IMR-90 (cell line): ENCODE measurements around the gene CAPNS2. TPM values are rescaled to one million over a fixed set of nuclear protein-coding genes. Genes with fewer than 3 reads are reported as not detected.

ENCODE experiments used
- ATAC-seq: fragments of 200-7000 bp; cut with Tn5 transposase; 2 replicates; pipeline ENCODE4 v1.9.1; 2020; ENCODE audit warnings: low read depth, mild to moderate bottlenecking, moderate library complexity
- BruUV-seq: library from RNA; stranded (reverse); fragments of 400-500 nt; replicated peaks from 2 replicates; lab custom pipeline; 2021; lab: Mats Ljungman, UMichigan
- CTCF ChIA-PET: fragments of 300-600 bp; formaldehyde crosslinking; extraction: SDS; loops from one replicate; lab custom pipeline; 2021; ENCODE audit warnings: antibody characterized with exemption; lab: Yijun Ruan, JAX
- POLR2A ChIA-PET: fragments of 300-600 bp; sonication (Branson Sonifier 250); formaldehyde crosslinking; loops from one replicate; lab custom pipeline; 2022; ENCODE audit warnings: antibody characterized with exemption; ENCODE audit not compliant: unreplicated experiment; lab: Charles Lee
- DNase-seq: peaks from one replicate; pipeline ENCODE4 v3.0.0; 2013
- H2AFZ ChIP-seq: replicated peaks from 2 replicates; pipeline ENCODE3; 2013; ENCODE audit warnings: low read length, mild to moderate bottlenecking; ENCODE audit not compliant: poor library complexity
- H2AK5ac ChIP-seq: 2 replicates; pipeline ENCODE4 v1.6.1; 2013; ENCODE audit warnings: low read depth, low read length, inconsistent platforms
- H2AK9ac ChIP-seq: replicated peaks from 2 replicates; pipeline ENCODE3; 2013; ENCODE audit warnings: mild to moderate bottlenecking, low read depth, low read length, moderate library complexity; ENCODE audit not compliant: poor library complexity
- H2BK120ac ChIP-seq: 2 replicates; pipeline ENCODE4 v1.6.1; 2013; ENCODE audit warnings: low read depth, low read length, inconsistent platforms
- H2BK15ac ChIP-seq: 3 replicates; pipeline ENCODE4 v1.6.1; 2013; ENCODE audit warnings: low read depth, low read length, inconsistent platforms
- H2BK20ac ChIP-seq: 2 replicates; pipeline ENCODE4 v1.6.1; 2013; ENCODE audit warnings: low read depth, mild to moderate bottlenecking, inconsistent platforms, low read length, moderate library complexity
- H2BK5ac ChIP-seq: 2 replicates; pipeline ENCODE4 v1.6.1; 2013; ENCODE audit warnings: mild to moderate bottlenecking, low read depth, low read length, inconsistent platforms; ENCODE audit not compliant: poor library complexity, severe bottlenecking
- H3K14ac ChIP-seq: replicated peaks from 2 replicates; pipeline ENCODE4 v1.6.1; 2013; ENCODE audit warnings: low read depth, low read length, inconsistent platforms
- H3K18ac ChIP-seq: 2 replicates; pipeline ENCODE4 v1.6.1; 2013; ENCODE audit warnings: low read depth, low read length, control low read depth
- H3K23ac ChIP-seq: 2 replicates; pipeline ENCODE4 v1.6.1; 2013; ENCODE audit warnings: low read depth, low read length, inconsistent platforms
- H3K27ac ChIP-seq: 2 replicates; pipeline ENCODE4 v1.5.1; 2013; ENCODE audit warnings: mild to moderate bottlenecking, control low read depth, low read length; ENCODE audit not compliant: insufficient read depth
- H3K27me3 ChIP-seq: 2 replicates; pipeline ENCODE4 v1.6.1; 2013; ENCODE audit warnings: low read length; ENCODE audit not compliant: control insufficient read depth, insufficient read depth
- H3K36me3 ChIP-seq: 2 replicates; pipeline ENCODE4 v1.6.1; 2013; ENCODE audit warnings: low read length, mixed read lengths; ENCODE audit not compliant: control insufficient read depth, insufficient read depth
- H3K4ac ChIP-seq: 2 replicates; pipeline ENCODE4 v1.6.1; 2013; ENCODE audit warnings: low read depth, low read length, inconsistent platforms
- H3K4me1 ChIP-seq: 2 replicates; pipeline ENCODE4 v1.6.1; 2013; ENCODE audit warnings: low read length, mixed read lengths; ENCODE audit not compliant: control insufficient read depth, insufficient read depth
- H3K4me2 ChIP-seq: 2 replicates; pipeline ENCODE4 v1.6.1; 2013; ENCODE audit warnings: low read depth, mild to moderate bottlenecking, control low read depth, low read length, moderate library complexity
- H3K4me3 ChIP-seq: 2 replicates; pipeline ENCODE4 v1.5.1; 2013; ENCODE audit warnings: low read depth, mild to moderate bottlenecking, control low read depth, low read length, moderate library complexity; ENCODE audit not compliant: insufficient read depth
- H3K56ac ChIP-seq: 2 replicates; pipeline ENCODE4 v1.6.1; 2013; ENCODE audit warnings: low read length, inconsistent platforms; ENCODE audit not compliant: insufficient read depth; ENCODE audit errors: extremely low read depth
- H3K79me1 ChIP-seq, 2 experiments: 2 replicates each; pipeline ENCODE4 v1.6.1; 2013; ENCODE audit warnings: low read length in 2 of 2, inconsistent platforms in 1 of 2, low read depth in 1 of 2
- H3K9ac ChIP-seq: 2 replicates; pipeline ENCODE4 v1.6.1; 2013; ENCODE audit warnings: low read depth, low read length, control low read depth
- H3K9me1 ChIP-seq: 2 replicates; pipeline ENCODE4 v1.6.1; 2013; ENCODE audit warnings: low read length, inconsistent platforms; ENCODE audit not compliant: insufficient read depth
- H3K9me3 ChIP-seq: 2 replicates; pipeline ENCODE4 v1.6.1; 2013; ENCODE audit warnings: low read length; ENCODE audit not compliant: control insufficient read depth, insufficient read depth
- H4K20me1 ChIP-seq: 2 replicates; pipeline ENCODE4 v1.6.1; 2013; ENCODE audit warnings: low read length, inconsistent platforms; ENCODE audit not compliant: insufficient read depth
- H4K5ac ChIP-seq: 2 replicates; pipeline ENCODE4 v1.6.1; 2013; ENCODE audit warnings: mild to moderate bottlenecking, low read depth, low read length, control low read depth
- H4K8ac ChIP-seq, 2 experiments: 2 replicates each; pipeline ENCODE4 v1.6.1; 2013; ENCODE audit warnings: low read depth in 2 of 2, low read length in 2 of 2, control low read depth in 1 of 2, inconsistent platforms in 1 of 2
- H4K91ac ChIP-seq: 2 replicates; pipeline ENCODE4 v1.6.1; 2013; ENCODE audit warnings: low read depth, low read length, inconsistent platforms; ENCODE audit not compliant: insufficient read depth
- MAFK ChIP-seq: IDR thresholded peaks from 2 replicates; pipeline ENCODE4 v1.6.1; 2012; ENCODE audit warnings: low read depth, low read length, improper control_type of control experiment
- MAZ ChIP-seq: IDR thresholded peaks from 2 replicates; pipeline ENCODE4 v1.6.1; 2012; ENCODE audit warnings: low read depth, mild to moderate bottlenecking, low read length, improper control_type of control experiment, moderate library complexity, borderline replicate concordance
- WGBS, 2 experiments: methylation state at CpG; one replicate each; pipeline versions ENCODE4 v1.1.5 to v1.1.7; 2013; ENCODE audit warnings: missing lambda C conversion rate in 2 of 2; ENCODE audit not compliant: insufficient read length in 1 of 2; ENCODE audit errors: extremely low coverage in 2 of 2; 5-methylcytosine and 5-hydroxymethylcytosine counted together
- dilution Hi-C: fragments of 300-500 bp; cut with HindIII; formaldehyde crosslinking; loops from one replicate; pipeline ENCODE4 v1.14.3; 2018; ENCODE audit warnings: low sequenced_read_pairs; ENCODE audit not compliant: unreplicated experiment
- in situ Hi-C: fragments of 300-500 bp; cut with MboI; formaldehyde crosslinking; loops from 3 replicates; pipeline ENCODE4 v1.14.3; 2019; ENCODE audit warnings: low sequenced_read_pairs, inconsistent platforms, mixed read lengths
- intact Hi-C: fragments of 100-400 bp; cut with micrococcal nuclease; formaldehyde crosslinking; loops from 2 replicates; pipeline ENCODE4 v1.10.0; 2022
- polyA plus RNA-seq, 3 experiments: library from polyadenylated mRNA; depleted of rRNA; stranded (reverse); fragments of >200 nt; gene quantifications; 2 replicates each; pipeline ENCODE4 v1.2.3, GENCODE V29; 2012; ENCODE audit warnings: low replicate concordance in 1 of 3
- total RNA-seq: library from RNA; depleted of rRNA; stranded (reverse); fragments of >200 nt; gene quantifications from 2 replicates; pipeline ENCODE4 v1.2.3, GENCODE V29; 2012

The CAPNS2 gene
- total and polyA plus RNA-seq, 2 of the 4 experiments (the other 2 are of a cell fraction), result 0.09 to 0.72 TPM

GRCh38 chr16:55568207-55568606, 1.7 kb downstream of the CAPNS2 start:
- Histone ChIP-seq H3K4me3 (no peak overlapping the region), H3K36me3 (no peaks in the 10 kb centered on the region), H3K18ac (peak overlapping the region; percentile 51; the same call in 1 of the 2 replicates), H3K27me3 (no peaks in the 10 kb centered on the region), H3K9ac (no peak overlapping the region), H2BK15ac (no peak overlapping the region), H3K79me1 (no peaks in the 10 kb centered on the region), H2BK120ac (no peak overlapping the region), H4K91ac (no peak overlapping the region), H3K4me2 (no peak overlapping the region), H4K20me1 (no peaks in the 10 kb centered on the region), H2AK5ac (no peak overlapping the region; the same call in 1 of the 2 replicates), H3K27ac (no peak overlapping the region), H3K4ac (no peak overlapping the region), H3K14ac (no peak overlapping the region), H3K4me1 (0 out of 2 replicates have a peak, but pooled peaks cover 3% of the 10 kb centered on the region), H3K23ac (no peak overlapping the region), H2AFZ (no peak overlapping the region), H2BK5ac (no peak overlapping the region), H2AK9ac (no peak overlapping the region), H3K9me3 (no peaks in the 10 kb centered on the region), H3K56ac (no peak overlapping the region), H3K9me1 (no peaks in the 10 kb centered on the region), H4K5ac (no peak overlapping the region), H4K8ac (no peak overlapping the region), H2BK20ac (no peak overlapping the region)
- dilution Hi-C loops, result no loop called here
- intact Hi-C loops, result no loop called here
- POLR2A ChIA-PET, result no interaction called here
- CTCF ChIA-PET, result interaction anchor here (1.1 to 1.5 kb wide), 2 partner anchors 9 to 99 kb away, joined by 3 to 6 read pairs; no protein-coding TSS in a partner anchor
- WGBS, 2 experiments, result no CpG with 5 or more reads among the region's 3 CpGs
- BruUV-seq, result no TSS peak
- in situ Hi-C loops, result no loop called here
- peak; percentile 97 for TF ChIP-seq MAFK
- TF ChIP-seq MAZ, result no peak
- DNase-seq (no peak), ATAC-seq (no peak)
